ENCODE measurements around the gene TMEM72. TPM values are rescaled to one million over a fixed set of nuclear protein-coding genes. Genes with fewer than 3 reads are reported as not detected.

TMEM72 gene
- total RNA-seq, 1 experiment from 2014 or later = not detected

GRCh38 chr10:44956717-44957706 is 45.9 kb downstream of the TMEM72 start:
- no TSS peak for BruUV-seq (replicated peaks)
- Histone ChIP-seq H3K4me1 (replicated peaks; ENCODE audit: insufficient read depth) (peaks cover 12% of the 10 kb centered on the region), H3K4me3 (no peak overlapping the region), H3K27me3 (ENCODE audit: insufficient read depth, low read depth) (no peaks in the 10 kb centered on the region), H2AFZ (no peak overlapping the region), H3K36me3 (ENCODE audit: low read depth) (no peaks in the 10 kb centered on the region), H3K9me2 (ENCODE audit: insufficient read depth) (no peaks in the 10 kb centered on the region), H3K27ac (no peak overlapping the region), H3F3A (ENCODE audit: insufficient read depth, low read depth) (peaks cover 17% of the 10 kb centered on the region; the same call in 1 of the 2 replicates), H3K9me3 (ENCODE audit: insufficient read depth, low read depth) (no peaks in the 10 kb centered on the region), H4K20me1 (ENCODE audit: insufficient read depth) (no peaks in the 10 kb centered on the region), H3K4me2 (0 out of 2 replicates have a peak overlapping the region, but pooled peaks have one; percentile 94), H3K79me2 (ENCODE audit: low read depth) (no peaks in the 10 kb centered on the region)
- POLR2A ChIA-PET (ENCODE audit: unreplicated experiment) = no interaction called here
- intact Hi-C loops (cut with micrococcal nuclease; ENCODE audit: unreplicated experiment) = no loop called here
- DNase-seq = no peak
- TF ChIP-seq, protein P1, sequence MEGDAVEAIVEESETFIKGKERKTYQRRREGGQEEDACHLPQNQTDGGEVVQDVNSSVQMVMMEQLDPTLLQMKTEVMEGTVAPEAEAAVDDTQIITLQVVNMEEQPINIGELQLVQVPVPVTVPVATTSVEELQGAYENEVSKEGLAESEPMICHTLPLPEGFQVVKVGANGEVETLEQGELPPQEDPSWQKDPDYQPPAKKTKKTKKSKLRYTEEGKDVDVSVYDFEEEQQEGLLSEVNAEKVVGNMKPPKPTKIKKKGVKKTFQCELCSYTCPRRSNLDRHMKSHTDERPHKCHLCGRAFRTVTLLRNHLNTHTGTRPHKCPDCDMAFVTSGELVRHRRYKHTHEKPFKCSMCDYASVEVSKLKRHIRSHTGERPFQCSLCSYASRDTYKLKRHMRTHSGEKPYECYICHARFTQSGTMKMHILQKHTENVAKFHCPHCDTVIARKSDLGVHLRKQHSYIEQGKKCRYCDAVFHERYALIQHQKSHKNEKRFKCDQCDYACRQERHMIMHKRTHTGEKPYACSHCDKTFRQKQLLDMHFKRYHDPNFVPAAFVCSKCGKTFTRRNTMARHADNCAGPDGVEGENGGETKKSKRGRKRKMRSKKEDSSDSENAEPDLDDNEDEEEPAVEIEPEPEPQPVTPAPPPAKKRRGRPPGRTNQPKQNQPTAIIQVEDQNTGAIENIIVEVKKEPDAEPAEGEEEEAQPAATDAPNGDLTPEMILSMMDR (conservative IDR thresholded peaks at IDR 0.05) = no peak
- TF ChIP-seq EZH2 (IDR thresholded peaks at IDR 0.05; ENCODE audit: low read depth) = no peak
- CTCF ChIA-PET = no interaction called here

- ChIA-PET POLR2A (ENCODE audit: unreplicated experiment) (no interaction called here), CTCF (no interaction called here)
- no peaks in the 10 kb centered on the region for H4K20me1 ChIP-seq (ENCODE audit: insufficient read depth)
- DNase-seq = peak in 1 of 2 experiments; percentile 60
- no peaks in the 10 kb centered on the region for H3K9me2 ChIP-seq (ENCODE audit: insufficient read depth)
- H3K4me3 ChIP-seq = peak overlapping the region; percentile 80
- no TSS peak for BruUV-seq (replicated peaks)
- no peaks in the 10 kb centered on the region for H3K79me2 ChIP-seq (ENCODE audit: low read depth)
- H2AFZ ChIP-seq = peak overlapping the region; percentile 98
- intact Hi-C loops (cut with micrococcal nuclease; ENCODE audit: unreplicated experiment) = no loop called here
- no peak for TF ChIP-seq EZH2 (IDR thresholded peaks at IDR 0.05; ENCODE audit: low read depth)
- TF ChIP-seq, protein P1 (conservative IDR thresholded peaks at IDR 0.05) = no peak
- peaks cover 12% of the 10 kb centered on the region for H3K4me1 ChIP-seq (replicated peaks; ENCODE audit: insufficient read depth)
- no peaks in the 10 kb centered on the region for H3K27me3 ChIP-seq (ENCODE audit: insufficient read depth, low read depth)
- no peaks in the 10 kb centered on the region for H3K9me3 ChIP-seq (ENCODE audit: insufficient read depth, low read depth)
- H3F3A ChIP-seq (ENCODE audit: insufficient read depth, low read depth) = peaks cover 17% of the 10 kb centered on the region; the same call in 1 of the 2 replicates
- H3K36me3 ChIP-seq (ENCODE audit: low read depth) = no peaks in the 10 kb centered on the region
- H3K4me2 ChIP-seq = peak overlapping the region; percentile 94
- H3K27ac ChIP-seq = no peak overlapping the region; the same call in 1 of the 2 replicates
Measured at GRCh38 chr10:44958196-44958897, 47.2 kb downstream of the TMEM72 start.

DNA sequence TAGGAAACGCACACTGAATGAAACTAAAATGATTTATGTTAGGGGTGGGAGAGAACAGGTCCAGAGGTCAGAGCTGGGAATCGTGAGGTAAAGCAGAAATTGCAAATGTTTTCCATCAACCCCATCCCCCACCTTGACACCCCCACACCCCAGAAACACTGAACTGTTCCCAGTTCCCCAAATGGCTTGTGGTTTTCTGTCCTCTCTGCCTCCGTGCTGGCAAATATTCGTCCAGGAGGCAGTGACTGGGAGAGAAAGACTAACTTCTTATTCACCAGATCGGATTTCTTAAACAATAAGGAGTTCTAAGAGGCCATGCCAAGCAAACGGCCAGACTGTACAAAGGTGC is 47.7 kb downstream of the TMEM72 start:
- Histone ChIP-seq H3F3A (ENCODE audit: insufficient read depth, low read depth) (peaks cover 17% of the 10 kb centered on the region; the same call in 1 of the 2 replicates), H3K27ac (peak overlapping the region; percentile 56), H3K4me1 (replicated peaks; ENCODE audit: insufficient read depth) (peaks cover 12% of the 10 kb centered on the region), H3K9me3 (ENCODE audit: insufficient read depth, low read depth) (no peaks in the 10 kb centered on the region), H4K20me1 (ENCODE audit: insufficient read depth) (no peaks in the 10 kb centered on the region), H3K9me2 (ENCODE audit: insufficient read depth) (no peaks in the 10 kb centered on the region), H3K27me3 (ENCODE audit: insufficient read depth, low read depth) (no peaks in the 10 kb centered on the region), H3K4me2 (peak overlapping the region; percentile 94), H3K4me3 (peak overlapping the region; percentile 80), H3K79me2 (ENCODE audit: low read depth) (no peaks in the 10 kb centered on the region), H3K36me3 (ENCODE audit: low read depth) (no peaks in the 10 kb centered on the region), H2AFZ (peak overlapping the region; percentile 98)
- ChIA-PET CTCF (no interaction called here), POLR2A (ENCODE audit: unreplicated experiment) (interaction anchor here (0.7 kb wide), 1 partner anchor 39 kb away, joined by 4 read pairs; no protein-coding TSS in a partner anchor)
- DNase-seq = no peak
- intact Hi-C loops (cut with micrococcal nuclease; ENCODE audit: unreplicated experiment) = loop anchor here (1.0 kb wide), 2 partner anchors 15 to 19 kb away; partner anchors contain the start of gene DEPP1
- TF ChIP-seq, protein P1 (conservative IDR thresholded peaks at IDR 0.05) = no peak
- TF ChIP-seq EZH2 (IDR thresholded peaks at IDR 0.05; ENCODE audit: low read depth) = no peak
- TSS peak; percentile 67 for BruUV-seq (replicated peaks)
